ENCODE measurements around the gene ALDH7A1. TPM values are rescaled to one million over a fixed set of nuclear protein-coding genes. Genes with fewer than 3 reads are reported as not detected.
A peak's percentile ranks its signal among the peaks of the same experiment; 100 is the strongest.

ALDH7A1 gene
- total RNA-seq, result 1 to 10 TPM; 2.7 to 6.3 (median 4.7) TPM

- peak; percentile 69 to 75 for DNase-seq
- in situ Hi-C loops (cut with MboI; ENCODE audit: low sequenced_read_pairs in 4 of 4), result no loop called here
- Histone ChIP-seq H3K27me3 (no peaks in the 10 kb centered on the region), H3K9me3 (no peaks in the 10 kb centered on the region), H3K27ac (peak within 1 kb of the TSS; percentile 21 to 69 (median 50)), H3K4me3 (peak within 1 kb of the TSS; percentile 51 to 85 (median 70)), H3K4me1 (peaks cover 8 to 10% of the 10 kb centered on the region in 2 donors), H3K36me3 (no peaks in the 10 kb centered on the region)
- TF ChIP-seq CTCF (IDR thresholded peaks at IDR 0.05 in 4 of 5, conservative IDR thresholded peaks at IDR 0.05 in 1 of 5), result peak in 2 of 5 experiments; percentile 19 to 41
- peak in 1 of 2 donors; percentile 46 for TF ChIP-seq POLR2A (IDR thresholded peaks at IDR 0.05)
- intact Hi-C loops (cut with DNase I; ENCODE audit: low total_unique reads), result loop anchor here (1.0 kb wide), 1 partner anchor 12 kb away; no protein-coding TSS in a partner anchor
- peak; percentile 90 for ATAC-seq
Observed at GRCh38 chr5:126594748-126595485, at the start of gene ALDH7A1. Gene ALDH7A1, minus strand, starts transcription at chr5:126595219. Its CDS starts 21 bp downstream, at chr5:126595198.

- intact Hi-C loops (cut with DNase I; ENCODE audit: low total_unique reads) (no loop called here), in situ Hi-C loops (cut with MboI; ENCODE audit: low sequenced_read_pairs in 4 of 4) (no loop called here)
- Histone ChIP-seq H3K9me3 (no peaks in the 10 kb centered on the region), H3K4me1 (no peaks in the 10 kb centered on the region), H3K36me3 (no peaks in the 10 kb centered on the region), H3K27me3 (no peaks in the 10 kb centered on the region), H3K27ac (no peak overlapping the region), H3K4me3 (no peak overlapping the region)
- ATAC-seq (no peak), DNase-seq (no peak)
- TF ChIP-seq CTCF (IDR thresholded peaks at IDR 0.05 in 4 of 5, conservative IDR thresholded peaks at IDR 0.05 in 1 of 5) (no peak), POLR2A (IDR thresholded peaks at IDR 0.05) (no peak)
Observed at GRCh38 chr5:126641387-126641786, 46.4 kb upstream of the ALDH7A1 start.

- in situ Hi-C loops (cut with MboI; ENCODE audit: low sequenced_read_pairs in 4 of 4) (no loop called here), intact Hi-C loops (cut with DNase I; ENCODE audit: low total_unique reads) (no loop called here)
- Histone ChIP-seq H3K4me3 (no peak overlapping the region), H3K27me3 (no peaks in the 10 kb centered on the region), H3K27ac (no peak overlapping the region), H3K36me3 (no peaks in the 10 kb centered on the region), H3K9me3 (no peaks in the 10 kb centered on the region), H3K4me1 (no peaks in the 10 kb centered on the region)
- ATAC-seq (no peak), DNase-seq (no peak)
- TF ChIP-seq CTCF (IDR thresholded peaks at IDR 0.05 in 4 of 5, conservative IDR thresholded peaks at IDR 0.05 in 1 of 5), result no peak
- no peak for TF ChIP-seq POLR2A (IDR thresholded peaks at IDR 0.05)
Observed at GRCh38 chr5:126640866-126641265, 45.8 kb upstream of the ALDH7A1 start.

GRCh38 chr5:126636956-126637355, 41.9 kb upstream of the ALDH7A1 start:
- H3K4me3 ChIP-seq, result no peak overlapping the region
- in situ Hi-C loops (cut with MboI; ENCODE audit: low sequenced_read_pairs in 4 of 4) (no loop called here), intact Hi-C loops (cut with DNase I; ENCODE audit: low total_unique reads) (no loop called here)
- DNase-seq, result no peak
- no peaks in the 10 kb centered on the region for H3K4me1 ChIP-seq
- H3K9me3 ChIP-seq, result no peaks in the 10 kb centered on the region
- H3K36me3 ChIP-seq, result no peaks in the 10 kb centered on the region
- ATAC-seq, result no peak
- no peaks in the 10 kb centered on the region for H3K27me3 ChIP-seq
- no peak overlapping the region for H3K27ac ChIP-seq
- TF ChIP-seq CTCF (IDR thresholded peaks at IDR 0.05 in 4 of 5, conservative IDR thresholded peaks at IDR 0.05 in 1 of 5), result no peak
- TF ChIP-seq POLR2A (IDR thresholded peaks at IDR 0.05), result no peak
